ENCODE measurements around the gene SLC39A1.
"Not testable (repeated sequence)": the region's sequence is repeated elsewhere in the genome, so short reads cannot be mapped to it uniquely, and the experiment has no call there.

The SLC39A1 gene

GRCh38 chr1:153929426-153929825 is 33.9 kb downstream of the SLC39A1 start:
- DNase-seq (ENCODE audit: low read depth in 2 of 2): no peak

- no peak for DNase-seq (ENCODE audit: low read depth in 2 of 2)
Measured at GRCh38 chr1:153928791-153929341, 34.5 kb downstream of the SLC39A1 start.

GRCh38 chr1:153928245-153928644 is 35.1 kb downstream of the SLC39A1 start:
- DNase-seq (ENCODE audit: low read depth in 2 of 2): no peak

GRCh38 chr1:153926405-153926804 is 36.9 kb downstream of the SLC39A1 start:
- no peak for DNase-seq (ENCODE audit: low read depth in 2 of 2)

- DNase-seq (ENCODE audit: low read depth in 2 of 2): peak; percentile 100
Measured at GRCh38 chr1:153922972-153923925, 40.1 kb downstream of the SLC39A1 start, which contains the start of gene GATAD2B. Gene GATAD2B, minus strand, starts transcription at chr1:153922972. Its CDS starts 94,625 bp downstream, at chr1:153828347.

- no peak for DNase-seq (ENCODE audit: low read depth in 2 of 2)
Measured at GRCh38 chr1:153922076-153922971, 41.0 kb downstream of the SLC39A1 start.

- DNase-seq (ENCODE audit: low read depth in 2 of 2): no peak
Measured at GRCh38 chr1:153921803-153922075, 41.6 kb downstream of the SLC39A1 start.

GRCh38 chr1:153921080-153921802 is 42.1 kb downstream of the SLC39A1 start:
- DNase-seq (ENCODE audit: low read depth in 2 of 2): no peak

GRCh38 chr1:153919876-153920852 is 43.2 kb downstream of the SLC39A1 start:
- DNase-seq (ENCODE audit: low read depth in 2 of 2): no peak

- DNase-seq (ENCODE audit: low read depth in 2 of 2): no peak
Measured at GRCh38 chr1:153916297-153916696, 47.0 kb downstream of the SLC39A1 start.

- DNase-seq (ENCODE audit: low read depth in 2 of 2): no peak
Measured at GRCh38 chr1:153912349-153912748, 51.0 kb downstream of the SLC39A1 start.

GRCh38 chr1:153910560-153910959 is 52.8 kb downstream of the SLC39A1 start:
- DNase-seq (ENCODE audit: low read depth in 2 of 2): not testable (repeated sequence)

Data from fibroblast of skin of left quadriceps (primary cell).